PC-9 (cell line): ENCODE data around the gene SCNM1.

Experiments used
- CTCF ChIP-seq: fragments of 200-600 bp; sonication (generic); conservative IDR thresholded peaks from 2 replicates; pipeline ENCODE4 v1.6.1; 2017; ENCODE audit warnings: mixed run types, antibody characterized with exemption, mild to moderate bottlenecking, moderate library complexity
- EZH2 ChIP-seq: fragments of 200-600 bp; sonication (generic); IDR thresholded peaks from 2 replicates; pipeline ENCODE4 v1.8.0; 2017; ENCODE audit warnings: antibody characterized with exemption, low read depth

GRCh38 chr1:151146072-151146411, 19.9 kb upstream of the SCNM1 start:
- TF ChIP-seq CTCF (no peak), EZH2 (no peak)
